Activated naive CD8-positive, alpha-beta T cell treated with anti-CD3 and anti-CD28 coated beads, Interleukin-2, amount 10 ng/mL, durations not matched to agents 7 days and 5 days (primary cell): ENCODE measurements around the gene MYH15. TPM values are rescaled to one million over a fixed set of nuclear protein-coding genes. Genes with fewer than 3 reads are reported as not detected.

Experiments
- ATAC-seq: fragments of 150-1000 bp; cut with Tn5 transposase; one replicate; pipeline ENCODE4 v1.10.0; 2021; ENCODE audit warnings: low read depth, moderate library complexity
- POLR2A ChIA-PET: fragments of 350-600 bp; sonication (Branson Sonifier 250); formaldehyde crosslinking; loops from one replicate; lab custom pipeline; 2021; ENCODE audit warnings: antibody characterized with exemption; lab: Charles Lee
- DNase-seq: peaks from one replicate; pipeline ENCODE4 v3.0.0; 2021
- H3K27ac Mint-ChIP-seq: one replicate; pipeline ENCODE4 v1.8.0; 2022; ENCODE audit warnings: mild to moderate bottlenecking, mixed read lengths
- H3K27me3 Mint-ChIP-seq: one replicate; pipeline ENCODE4 v1.8.0; 2022; ENCODE audit warnings: mild to moderate bottlenecking, moderate library complexity, mixed read lengths
- H3K36me3 Mint-ChIP-seq: one replicate; pipeline ENCODE4 v1.8.0; 2021; ENCODE audit warnings: mild to moderate bottlenecking, mixed read lengths
- H3K4me1 Mint-ChIP-seq: one replicate; pipeline ENCODE4 v1.8.0; 2021; ENCODE audit warnings: mixed read lengths
- H3K4me3 Mint-ChIP-seq: one replicate; pipeline ENCODE4 v1.8.0; 2022; ENCODE audit warnings: mild to moderate bottlenecking, moderate library complexity, mixed read lengths
- H3K9me3 Mint-ChIP-seq: one replicate; pipeline ENCODE4 v1.8.0; 2021; ENCODE audit warnings: mixed read lengths
- total RNA-seq, 2 experiments: library from RNA; stranded (reverse); gene quantifications; one replicate each; pipeline ENCODE4 v1.2.3, GENCODE V29; 2021

MYH15 gene
- total RNA-seq, result under 1 TPM; 0.17 to 0.26 TPM

DNA sequence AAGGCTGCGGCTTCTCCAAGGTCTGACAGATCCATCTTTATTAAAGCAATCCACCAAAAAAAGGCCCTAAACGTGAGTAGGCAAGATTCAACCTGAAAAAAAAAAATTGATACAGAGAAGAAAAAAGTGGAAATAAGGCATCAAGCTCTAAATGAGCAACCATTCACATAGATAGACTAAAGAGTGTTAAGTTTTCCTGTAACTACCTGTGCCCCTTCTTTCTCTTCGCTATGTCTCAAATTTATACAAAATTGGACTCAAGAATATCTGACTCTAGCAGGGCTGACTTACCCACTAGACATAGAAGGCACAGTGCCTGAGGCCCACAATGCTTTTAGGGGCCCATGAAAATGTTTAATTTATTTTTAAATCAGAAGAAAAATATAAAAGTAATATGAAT lies at the start of gene MYH15:
MYH15 (minus strand) TSS at position 101 of the 400 bp plus-strand sequence; CDS start at position 35, 66 bp downstream.
- H3K27ac Mint-ChIP-seq, result no peak within 1 kb of the TSS
- peaks cover under 1% of the 10 kb centered on the region for H3K27me3 Mint-ChIP-seq
- H3K4me3 Mint-ChIP-seq, result no peak within 1 kb of the TSS
- no peaks in the 10 kb centered on the region for H3K36me3 Mint-ChIP-seq
- ATAC-seq, result no peak
- POLR2A ChIA-PET, result no interaction called here
- no peaks in the 10 kb centered on the region for H3K9me3 Mint-ChIP-seq
- DNase-seq, result no peak
- peaks cover 4% of the 10 kb centered on the region for H3K4me1 Mint-ChIP-seq

DNA sequence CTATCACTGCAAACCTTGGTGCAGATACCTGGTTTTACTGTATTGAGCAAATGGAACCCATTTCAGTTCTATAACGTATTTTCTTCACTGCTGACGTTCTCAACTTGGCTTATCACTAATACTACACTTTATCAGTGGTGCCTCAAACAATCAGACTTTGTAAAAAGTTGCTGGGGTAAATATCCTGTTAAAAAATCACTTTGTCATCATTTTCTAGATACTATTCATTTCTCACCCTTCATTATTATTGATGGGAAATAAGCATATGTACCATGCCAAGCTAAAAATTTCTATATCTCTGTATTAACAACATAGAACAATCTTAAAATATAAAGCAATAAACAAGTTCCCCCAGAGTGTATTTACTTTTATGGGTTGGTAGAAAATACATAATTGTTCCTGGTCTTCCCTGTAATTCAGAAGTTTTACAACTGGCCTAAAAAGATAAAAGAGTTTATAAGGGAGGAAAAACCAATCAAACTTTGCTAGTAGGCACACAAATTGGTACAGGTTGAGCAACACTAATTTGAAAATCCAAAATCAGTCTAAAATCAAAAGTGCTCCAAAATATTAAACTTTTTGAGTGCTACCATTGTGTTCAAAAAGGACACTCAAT lies 45.7 kb upstream of the MYH15 start:
- ATAC-seq, result no peak
- Mint-ChIP-seq H3K27me3 (no peaks in the 10 kb centered on the region), H3K27ac (no peak overlapping the region), H3K36me3 (peaks cover 23% of the 10 kb centered on the region), H3K9me3 (no peaks in the 10 kb centered on the region), H3K4me3 (no peak overlapping the region), H3K4me1 (peaks cover 2% of the 10 kb centered on the region)
- no peak for DNase-seq
- POLR2A ChIA-PET, result no interaction called here

GRCh38 chr3:108554913-108555571 lies 44.6 kb upstream of the MYH15 start:
- Mint-ChIP-seq H3K4me3 (no peak overlapping the region), H3K36me3 (peaks cover 20% of the 10 kb centered on the region), H3K27me3 (no peaks in the 10 kb centered on the region), H3K27ac (no peak overlapping the region), H3K9me3 (no peaks in the 10 kb centered on the region), H3K4me1 (peaks cover 2% of the 10 kb centered on the region)
- DNase-seq (no peak), ATAC-seq (no peak)
- POLR2A ChIA-PET, result no interaction called here

DNA sequence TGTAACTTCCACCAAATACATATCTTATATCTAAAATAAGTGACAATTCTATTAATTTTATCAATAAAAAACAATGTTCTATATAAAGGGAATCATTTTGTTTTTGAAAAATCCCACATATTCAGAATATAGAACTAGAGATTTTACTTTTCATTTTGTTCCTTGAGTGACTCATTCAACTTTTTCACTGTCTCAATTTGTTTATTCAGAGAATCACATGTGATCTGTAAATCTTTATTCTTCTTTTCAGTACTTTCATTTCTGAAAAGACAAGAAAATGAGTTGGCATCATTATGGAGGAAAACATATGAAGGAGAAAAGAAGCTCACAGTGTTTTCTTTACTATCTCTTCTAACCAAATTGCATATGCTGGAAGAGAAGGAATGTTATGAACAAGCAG lies 43.8 kb upstream of the MYH15 start:
- Mint-ChIP-seq H3K4me3 (no peak overlapping the region), H3K36me3 (peaks cover 18% of the 10 kb centered on the region), H3K27ac (no peak overlapping the region), H3K4me1 (peaks cover 2% of the 10 kb centered on the region), H3K27me3 (no peaks in the 10 kb centered on the region), H3K9me3 (no peaks in the 10 kb centered on the region)
- no peak for ATAC-seq
- POLR2A ChIA-PET, result no interaction called here
- DNase-seq, result no peak

DNA sequence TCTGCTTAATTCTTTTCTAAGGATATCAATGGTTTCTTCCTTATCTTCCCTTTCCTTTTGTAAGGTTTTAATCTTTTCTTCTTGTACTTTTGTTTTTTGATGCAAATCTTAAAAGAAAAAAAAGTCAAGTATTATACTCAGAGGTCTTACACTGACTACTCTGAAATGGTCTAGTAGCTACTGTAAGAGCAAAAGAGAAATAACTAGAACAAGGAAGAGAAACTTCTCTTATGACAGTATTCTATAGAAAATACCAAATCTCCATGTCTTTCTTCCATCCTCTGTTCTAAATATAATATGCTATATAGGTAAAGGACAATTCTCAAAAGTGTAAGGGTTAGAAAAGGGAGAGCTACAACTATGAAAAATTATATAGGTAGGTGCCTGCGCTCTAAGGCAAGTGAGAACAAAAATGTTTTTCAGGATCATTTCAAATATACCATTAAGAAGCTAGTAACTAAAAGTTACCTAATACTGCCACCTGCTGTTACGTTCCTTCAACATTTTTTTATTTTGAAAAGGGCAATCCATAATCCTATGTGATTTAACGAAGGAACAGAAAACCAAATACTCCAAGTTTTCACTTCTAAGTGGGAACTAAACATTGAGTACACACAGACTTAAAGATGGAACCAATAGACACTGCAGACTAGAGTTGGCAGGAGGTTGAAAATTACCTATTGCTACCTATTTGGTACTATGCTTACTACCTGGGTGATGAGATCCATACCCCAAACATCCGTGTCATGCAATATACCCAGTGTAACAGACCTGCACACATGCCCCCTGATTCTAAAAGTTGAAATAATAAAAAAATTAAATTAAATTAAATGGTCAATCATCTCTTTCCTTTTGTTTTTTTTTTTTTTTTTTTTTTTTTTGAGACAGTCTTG lies 42.1 kb upstream of the MYH15 start:
- Mint-ChIP-seq H3K4me1 (peaks cover 2% of the 10 kb centered on the region), H3K4me3 (no peak overlapping the region), H3K36me3 (peaks cover 15% of the 10 kb centered on the region), H3K27ac (no peak overlapping the region), H3K27me3 (no peaks in the 10 kb centered on the region), H3K9me3 (no peaks in the 10 kb centered on the region)
- DNase-seq (no peak), ATAC-seq (no peak)
- POLR2A ChIA-PET, result no interaction called here

DNA sequence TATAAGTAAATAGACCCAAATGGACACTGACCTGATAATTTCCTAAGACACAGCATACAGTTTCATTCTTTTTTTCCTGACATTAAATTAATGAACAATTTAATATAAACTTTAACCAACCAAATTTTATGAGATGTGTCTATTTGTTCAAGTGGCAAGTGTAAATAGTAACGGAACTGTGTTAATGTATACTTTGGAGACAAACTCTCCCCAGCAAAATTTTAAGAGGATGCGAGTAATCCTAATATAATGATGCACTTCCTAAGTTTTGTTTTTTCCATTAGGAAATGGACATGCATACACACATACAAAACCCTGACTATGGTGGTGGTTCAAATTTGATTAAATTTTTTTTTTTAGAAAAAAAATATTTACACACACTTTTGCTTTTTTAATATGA lies 38.5 kb upstream of the MYH15 start:
- no peaks in the 10 kb centered on the region for H3K9me3 Mint-ChIP-seq
- DNase-seq (no peak), ATAC-seq (no peak)
- no peak overlapping the region for H3K4me3 Mint-ChIP-seq
- POLR2A ChIA-PET, result no interaction called here
- H3K27me3 Mint-ChIP-seq, result no peaks in the 10 kb centered on the region
- H3K27ac Mint-ChIP-seq, result no peak overlapping the region
- peaks cover 34% of the 10 kb centered on the region for H3K36me3 Mint-ChIP-seq
- H3K4me1 Mint-ChIP-seq, result peaks cover 4% of the 10 kb centered on the region

GRCh38 chr3:108548304-108548703 lies 37.9 kb upstream of the MYH15 start:
- Mint-ChIP-seq H3K4me3 (no peak overlapping the region), H3K9me3 (no peaks in the 10 kb centered on the region), H3K36me3 (peaks cover 40% of the 10 kb centered on the region), H3K27me3 (no peaks in the 10 kb centered on the region), H3K27ac (no peak overlapping the region), H3K4me1 (peaks cover 4% of the 10 kb centered on the region)
- DNase-seq, result no peak
- POLR2A ChIA-PET, result no interaction called here
- ATAC-seq, result no peak

DNA sequence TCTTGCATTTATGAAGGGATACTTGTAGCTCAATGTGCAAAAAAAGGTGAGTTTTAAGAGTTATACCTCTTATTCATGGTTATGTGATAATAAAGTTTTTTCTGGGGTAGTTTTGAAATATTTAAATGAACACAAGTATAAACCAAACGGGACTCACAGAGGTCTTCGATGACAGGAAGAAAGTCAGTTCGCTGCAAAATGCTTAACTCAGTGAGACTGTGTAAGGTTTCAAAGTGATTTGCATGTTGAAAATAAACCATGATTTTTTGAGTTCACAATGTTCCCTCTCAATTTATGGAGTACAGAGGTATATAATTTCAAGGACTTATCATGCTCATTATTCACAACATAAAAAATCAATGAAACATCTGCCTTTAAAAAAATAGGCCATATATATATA lies 36.3 kb upstream of the MYH15 start:
- Mint-ChIP-seq H3K4me3 (no peak overlapping the region), H3K36me3 (peaks cover 48% of the 10 kb centered on the region), H3K27ac (no peak overlapping the region), H3K27me3 (no peaks in the 10 kb centered on the region), H3K9me3 (no peaks in the 10 kb centered on the region), H3K4me1 (peaks cover 4% of the 10 kb centered on the region)
- ATAC-seq (no peak), DNase-seq (no peak)
- POLR2A ChIA-PET, result no interaction called here

- peaks cover 4% of the 10 kb centered on the region for H3K4me1 Mint-ChIP-seq
- no peaks in the 10 kb centered on the region for H3K27me3 Mint-ChIP-seq
- no peak overlapping the region for H3K27ac Mint-ChIP-seq
- H3K9me3 Mint-ChIP-seq, result no peaks in the 10 kb centered on the region
- DNase-seq (no peak), ATAC-seq (no peak)
- no peak overlapping the region for H3K4me3 Mint-ChIP-seq
- H3K36me3 Mint-ChIP-seq, result peaks cover 47% of the 10 kb centered on the region
- POLR2A ChIA-PET, result no interaction called here
Measured at GRCh38 chr3:108546247-108546646, 35.9 kb upstream of the MYH15 start.

DNA sequence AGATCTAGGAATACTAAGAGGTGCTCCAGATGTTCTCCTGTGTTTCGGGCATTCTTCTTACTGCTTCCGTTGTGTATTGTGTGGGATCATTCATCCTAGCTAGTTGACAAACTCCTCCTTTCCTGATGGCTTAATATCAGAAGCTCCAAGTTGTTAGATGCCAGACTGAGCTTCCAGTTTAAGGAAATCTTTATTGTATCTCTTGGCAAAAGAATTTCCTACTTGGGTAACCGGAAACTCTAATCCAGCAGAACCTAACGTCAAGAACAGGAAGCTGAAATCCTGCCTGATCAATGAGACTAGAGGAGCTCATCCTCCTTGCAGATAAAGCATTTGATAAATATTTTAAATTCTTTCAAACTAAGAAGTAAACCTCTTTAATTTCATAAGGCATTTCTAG lies 27.7 kb upstream of the MYH15 start:
- no peak overlapping the region for H3K4me3 Mint-ChIP-seq
- no peaks in the 10 kb centered on the region for H3K4me1 Mint-ChIP-seq
- POLR2A ChIA-PET, result no interaction called here
- DNase-seq (no peak), ATAC-seq (no peak)
- no peaks in the 10 kb centered on the region for H3K9me3 Mint-ChIP-seq
- H3K27me3 Mint-ChIP-seq, result peaks cover 5% of the 10 kb centered on the region
- no peak overlapping the region for H3K27ac Mint-ChIP-seq
- peaks cover 14% of the 10 kb centered on the region for H3K36me3 Mint-ChIP-seq

- Mint-ChIP-seq H3K4me1 (no peaks in the 10 kb centered on the region), H3K4me3 (no peak overlapping the region), H3K36me3 (no peaks in the 10 kb centered on the region), H3K9me3 (peaks cover 1% of the 10 kb centered on the region), H3K27ac (no peak overlapping the region), H3K27me3 (peaks cover 24% of the 10 kb centered on the region)
- DNase-seq (no peak), ATAC-seq (no peak)
- POLR2A ChIA-PET, result no interaction called here
Measured at GRCh38 chr3:108528459-108529252, 18.3 kb upstream of the MYH15 start.

DNA sequence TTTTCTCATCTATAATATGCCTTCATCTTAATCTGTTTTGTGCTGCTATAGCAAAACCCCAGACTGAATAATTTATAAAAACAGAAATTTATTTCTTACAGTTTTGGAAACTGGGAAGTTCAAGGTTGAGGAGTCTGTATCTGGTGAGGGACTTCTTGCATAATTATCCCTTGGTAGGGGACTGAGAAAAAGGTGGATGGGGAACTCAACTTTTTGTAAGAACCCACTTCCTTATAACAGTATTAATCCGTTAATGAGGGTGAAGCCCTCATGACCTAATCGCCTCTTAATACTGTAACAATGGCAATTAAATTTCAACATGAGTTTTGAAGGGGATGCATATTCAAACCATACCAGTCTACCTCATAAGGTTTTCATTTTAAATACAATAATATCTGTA lies 17.4 kb upstream of the MYH15 start:
- Mint-ChIP-seq H3K27me3 (peaks cover 24% of the 10 kb centered on the region), H3K27ac (no peak overlapping the region), H3K9me3 (peaks cover 1% of the 10 kb centered on the region), H3K36me3 (no peaks in the 10 kb centered on the region), H3K4me3 (no peak overlapping the region), H3K4me1 (no peaks in the 10 kb centered on the region)
- DNase-seq, result no peak
- no peak for ATAC-seq
- POLR2A ChIA-PET, result no interaction called here

DNA sequence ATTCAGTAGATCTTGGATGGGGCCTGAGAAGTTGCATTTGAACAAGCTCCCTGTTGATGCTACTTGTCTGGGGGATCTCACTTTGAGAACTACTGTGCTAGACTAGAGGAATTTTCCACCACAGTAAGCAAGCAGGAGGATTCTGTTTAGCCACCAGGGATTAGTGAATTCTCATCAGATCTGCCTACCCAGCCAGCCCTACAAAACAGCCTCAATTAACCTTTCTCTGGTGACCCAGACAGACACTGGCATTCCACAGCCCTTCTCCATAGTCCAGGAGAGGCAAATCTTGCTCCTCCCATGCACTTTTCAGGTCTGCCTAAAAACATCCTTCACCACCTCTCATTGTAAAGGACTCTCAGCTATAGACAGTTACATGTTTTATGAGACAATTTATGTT lies 16.7 kb upstream of the MYH15 start:
- H3K9me3 Mint-ChIP-seq, result peaks cover 1% of the 10 kb centered on the region
- no peak overlapping the region for H3K27ac Mint-ChIP-seq
- no peak overlapping the region for H3K4me3 Mint-ChIP-seq
- H3K4me1 Mint-ChIP-seq, result no peaks in the 10 kb centered on the region
- ATAC-seq (no peak), DNase-seq (no peak)
- POLR2A ChIA-PET, result no interaction called here
- H3K36me3 Mint-ChIP-seq, result no peaks in the 10 kb centered on the region
- H3K27me3 Mint-ChIP-seq, result peaks cover 17% of the 10 kb centered on the region
